Neural progenitor cell (in vitro differentiated cells): ENCODE results near the gene MYO16. TPM values are rescaled to one million over a fixed set of nuclear protein-coding genes. Genes with fewer than 3 reads are reported as not detected.

ENCODE experiments used
- DNase-seq: peaks from one replicate; pipeline ENCODE4 v3.0.0-alpha.2; 2016; ENCODE audit warnings: low spot score
- H2AFZ ChIP-seq: fragments of 200-600 bp; sonication (generic); replicated peaks from 2 replicates; pipeline ENCODE4 v1.6.1; 2016; ENCODE audit warnings: antibody characterized with exemption
- H3F3A ChIP-seq: fragments of 200-600 bp; sonication (generic); 2 replicates; pipeline ENCODE4 v1.6.1; 2016; ENCODE audit warnings: antibody characterized with exemption, low read depth
- H3K27ac ChIP-seq: fragments of 200-600 bp; sonication (generic); 2 replicates; pipeline ENCODE4 v1.5.1; 2016; ENCODE audit warnings: mild to moderate bottlenecking
- H3K27me3 ChIP-seq: fragments of 200-600 bp; sonication (generic); 2 replicates; pipeline ENCODE4 v1.6.1; 2016; ENCODE audit warnings: mild to moderate bottlenecking, moderate library complexity
- H3K36me3 ChIP-seq: fragments of 200-600 bp; sonication (generic); 2 replicates; pipeline ENCODE4 v1.5.1; 2016
- H3K4me1 ChIP-seq: fragments of 200-600 bp; sonication (generic); 2 replicates; pipeline ENCODE4 v1.6.1; 2016; ENCODE audit warnings: mixed run types
- H3K4me2 ChIP-seq: fragments of 200-600 bp; sonication (generic); 2 replicates; pipeline ENCODE4 v1.6.1; 2016
- H3K4me3 ChIP-seq: fragments of 200-600 bp; sonication (generic); 2 replicates; pipeline ENCODE4 v1.5.1; 2016
- H3K79me2 ChIP-seq: fragments of 200-600 bp; sonication (generic); 2 replicates; pipeline ENCODE4 v1.6.1; 2016; ENCODE audit warnings: low read depth
- H3K9ac ChIP-seq: fragments of 200-600 bp; sonication (generic); 2 replicates; pipeline ENCODE4 v1.6.1; 2016
- H3K9me3 ChIP-seq: fragments of 200-600 bp; sonication (generic); 2 replicates; pipeline ENCODE4 v1.5.1; 2016; ENCODE audit warnings: low read depth
- H4K20me1 ChIP-seq: fragments of 200-600 bp; sonication (generic); 2 replicates; pipeline ENCODE4 v1.6.1; 2016; ENCODE audit warnings: low read depth
- H3K27ac Mint-ChIP-seq: 3 replicates; pipeline ENCODE4 v1.8.0; 2021; ENCODE audit warnings: mixed read lengths
- H3K27me3 Mint-ChIP-seq: 2 replicates; pipeline ENCODE4 v1.8.0; 2022; ENCODE audit warnings: low read depth, mild to moderate bottlenecking, inconsistent platforms, moderate library complexity, mixed read lengths; ENCODE audit not compliant: insufficient read depth
- H3K36me3 Mint-ChIP-seq: 3 replicates; pipeline ENCODE4 v1.8.0; 2021; ENCODE audit warnings: mixed read lengths
- H3K4me1 Mint-ChIP-seq: 3 replicates; pipeline ENCODE4 v1.8.0; 2021; ENCODE audit warnings: mixed read lengths
- H3K4me3 Mint-ChIP-seq: 3 replicates; pipeline ENCODE4 v1.8.0; 2021; ENCODE audit warnings: mild to moderate bottlenecking, moderate library complexity, mixed read lengths
- H3K9me3 Mint-ChIP-seq: 3 replicates; pipeline ENCODE4 v1.8.0; 2020; ENCODE audit warnings: mixed read lengths
- EZH2 ChIP-seq: fragments of 200-600 bp; sonication (generic); IDR thresholded peaks from 2 replicates; pipeline ENCODE4 v1.6.1; 2017; ENCODE audit warnings: antibody characterized with exemption, mild to moderate bottlenecking, moderate library complexity
- EZH2phosphoT487 ChIP-seq: fragments of 200-600 bp; sonication (generic); IDR thresholded peaks from 2 replicates; pipeline ENCODE4 v1.6.1; 2017; ENCODE audit warnings: antibody characterized with exemption
- total RNA-seq: library from RNA; depleted of rRNA; stranded (reverse); fragments of >200 nt; gene quantifications from 2 replicates; pipeline ENCODE4 v1.2.3, GENCODE V29; 2015; ENCODE audit warnings: low replicate concordance
- TF ChIP-seq, protein P1 (sequence below): fragments of 200-600 bp; sonication (generic); IDR thresholded peaks from 2 replicates; pipeline ENCODE4 v1.5.1; 2017; ENCODE audit warnings: antibody characterized with exemption, mild to moderate bottlenecking

Gene MYO16
- total RNA-seq, 1 donor from 2014 or later, result 0.41 TPM

- no peak overlapping the region for H3K9ac ChIP-seq
- H4K20me1 ChIP-seq, result no peaks in the 10 kb centered on the region
- H3K36me3 Mint-ChIP-seq, result no peaks in the 10 kb centered on the region
- DNase-seq, result no peak
- H3K27ac ChIP-seq, result no peak overlapping the region
- H3K27me3 ChIP-seq, result no peaks in the 10 kb centered on the region
- no peak overlapping the region for H3K27ac Mint-ChIP-seq
- no peak overlapping the region for H3K4me3 ChIP-seq
- no peak for TF ChIP-seq EZH2
- TF ChIP-seq, protein P1, sequence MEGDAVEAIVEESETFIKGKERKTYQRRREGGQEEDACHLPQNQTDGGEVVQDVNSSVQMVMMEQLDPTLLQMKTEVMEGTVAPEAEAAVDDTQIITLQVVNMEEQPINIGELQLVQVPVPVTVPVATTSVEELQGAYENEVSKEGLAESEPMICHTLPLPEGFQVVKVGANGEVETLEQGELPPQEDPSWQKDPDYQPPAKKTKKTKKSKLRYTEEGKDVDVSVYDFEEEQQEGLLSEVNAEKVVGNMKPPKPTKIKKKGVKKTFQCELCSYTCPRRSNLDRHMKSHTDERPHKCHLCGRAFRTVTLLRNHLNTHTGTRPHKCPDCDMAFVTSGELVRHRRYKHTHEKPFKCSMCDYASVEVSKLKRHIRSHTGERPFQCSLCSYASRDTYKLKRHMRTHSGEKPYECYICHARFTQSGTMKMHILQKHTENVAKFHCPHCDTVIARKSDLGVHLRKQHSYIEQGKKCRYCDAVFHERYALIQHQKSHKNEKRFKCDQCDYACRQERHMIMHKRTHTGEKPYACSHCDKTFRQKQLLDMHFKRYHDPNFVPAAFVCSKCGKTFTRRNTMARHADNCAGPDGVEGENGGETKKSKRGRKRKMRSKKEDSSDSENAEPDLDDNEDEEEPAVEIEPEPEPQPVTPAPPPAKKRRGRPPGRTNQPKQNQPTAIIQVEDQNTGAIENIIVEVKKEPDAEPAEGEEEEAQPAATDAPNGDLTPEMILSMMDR, result no peak
- no peak for TF ChIP-seq EZH2phosphoT487
- H3F3A ChIP-seq, result no peaks in the 10 kb centered on the region
- H3K36me3 ChIP-seq, result no peaks in the 10 kb centered on the region
- H3K4me1 ChIP-seq, result no peaks in the 10 kb centered on the region
- H2AFZ ChIP-seq, result no peak overlapping the region
- H3K9me3 ChIP-seq, result no peaks in the 10 kb centered on the region
- H3K4me2 ChIP-seq, result no peak overlapping the region
- no peaks in the 10 kb centered on the region for H3K79me2 ChIP-seq
- H3K4me1 Mint-ChIP-seq, result no peaks in the 10 kb centered on the region
- no peaks in the 10 kb centered on the region for H3K9me3 Mint-ChIP-seq
- no peaks in the 10 kb centered on the region for H3K27me3 Mint-ChIP-seq
- H3K4me3 Mint-ChIP-seq, result no peak overlapping the region
Observed at GRCh38 chr13:108968566-108968965, 339.2 kb downstream of the MYO16 start.

- Histone ChIP-seq H3K9ac (no peak overlapping the region), H3K4me2 (no peak overlapping the region), H3K27ac (no peak overlapping the region), H3F3A (no peaks in the 10 kb centered on the region), H3K36me3 (no peaks in the 10 kb centered on the region), H3K27me3 (no peaks in the 10 kb centered on the region), H2AFZ (no peak overlapping the region), H4K20me1 (no peaks in the 10 kb centered on the region), H3K79me2 (no peaks in the 10 kb centered on the region), H3K9me3 (no peaks in the 10 kb centered on the region), H3K4me3 (no peak overlapping the region), H3K4me1 (no peaks in the 10 kb centered on the region)
- H3K27me3 Mint-ChIP-seq, result no peaks in the 10 kb centered on the region
- TF ChIP-seq, protein P1, result no peak
- no peak for TF ChIP-seq EZH2phosphoT487
- no peaks in the 10 kb centered on the region for H3K4me1 Mint-ChIP-seq
- H3K36me3 Mint-ChIP-seq, result no peaks in the 10 kb centered on the region
- peaks cover 5% of the 10 kb centered on the region for H3K9me3 Mint-ChIP-seq
- no peak overlapping the region for H3K27ac Mint-ChIP-seq
- H3K4me3 Mint-ChIP-seq, result no peak overlapping the region
- no peak for DNase-seq
Observed at GRCh38 chr13:108974686-108975085, 345.3 kb downstream of the MYO16 start.

- Histone ChIP-seq H3K36me3 (no peaks in the 10 kb centered on the region), H3K4me3 (no peak overlapping the region), H3K9ac (no peak overlapping the region), H3K4me2 (no peak overlapping the region), H3K9me3 (no peaks in the 10 kb centered on the region), H3K27me3 (no peaks in the 10 kb centered on the region), H2AFZ (peak overlapping the region; percentile 61), H3K27ac (no peak overlapping the region), H3K79me2 (no peaks in the 10 kb centered on the region), H4K20me1 (no peaks in the 10 kb centered on the region), H3K4me1 (no peaks in the 10 kb centered on the region), H3F3A (no peaks in the 10 kb centered on the region)
- Mint-ChIP-seq H3K4me1 (peaks cover 3% of the 10 kb centered on the region), H3K36me3 (peaks cover 2% of the 10 kb centered on the region), H3K27ac (peak overlapping the region; percentile 31), H3K4me3 (no peak overlapping the region), H3K27me3 (peaks cover 3% of the 10 kb centered on the region), H3K9me3 (peaks cover 5% of the 10 kb centered on the region)
- TF ChIP-seq, protein P1, result no peak
- no peak for DNase-seq
Observed at GRCh38 chr13:108980237-108980636, 350.8 kb downstream of the MYO16 start.

DNA sequence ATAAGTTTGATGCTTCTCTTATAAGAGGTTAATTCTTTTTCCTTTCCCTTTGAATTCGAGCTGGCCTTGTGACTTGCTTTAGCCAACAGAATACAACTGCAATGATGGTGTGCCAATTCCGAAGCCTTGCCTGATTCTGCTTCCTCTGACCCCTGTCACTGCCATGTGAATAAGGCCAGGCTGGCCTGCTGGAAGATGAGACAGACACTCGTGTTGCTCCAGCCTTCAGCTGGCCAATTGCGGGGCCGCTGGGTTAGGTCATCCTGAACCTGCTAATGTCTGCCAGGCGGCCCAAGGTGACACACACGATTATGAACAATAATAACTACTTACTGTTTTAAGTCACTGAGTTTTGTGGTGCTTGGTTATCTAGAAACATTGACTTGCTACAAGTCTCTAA is 352.0 kb downstream of the MYO16 start:
- no peak overlapping the region for H3K4me2 ChIP-seq
- H3F3A ChIP-seq, result no peaks in the 10 kb centered on the region
- H3K27me3 ChIP-seq, result no peaks in the 10 kb centered on the region
- TF ChIP-seq EZH2phosphoT487 (no peak), EZH2 (no peak)
- TF ChIP-seq, protein P1, result no peak
- no peaks in the 10 kb centered on the region for H3K79me2 ChIP-seq
- H3K27ac ChIP-seq, result no peak overlapping the region
- no peaks in the 10 kb centered on the region for H3K36me3 ChIP-seq
- H3K4me3 ChIP-seq, result no peak overlapping the region
- DNase-seq, result no peak
- Mint-ChIP-seq H3K36me3 (peaks cover 4% of the 10 kb centered on the region), H3K27ac (no peak overlapping the region), H3K27me3 (peaks cover 3% of the 10 kb centered on the region), H3K4me3 (no peak overlapping the region), H3K9me3 (peaks cover 5% of the 10 kb centered on the region), H3K4me1 (peaks cover 3% of the 10 kb centered on the region)
- no peak overlapping the region for H2AFZ ChIP-seq
- H3K9me3 ChIP-seq, result no peaks in the 10 kb centered on the region
- H3K4me1 ChIP-seq, result no peaks in the 10 kb centered on the region
- H4K20me1 ChIP-seq, result no peaks in the 10 kb centered on the region
- H3K9ac ChIP-seq, result no peak overlapping the region
